MG63 (cell line): ENCODE measurements around the gene ANAPC4. TPM values are rescaled to one million over a fixed set of nuclear protein-coding genes. Genes with fewer than 3 reads are reported as not detected.
A peak's percentile ranks its signal among the peaks of the same experiment; 100 is the strongest.

Source experiments
- DNase-seq: peaks from one replicate; pipeline ENCODE4 v3.0.0-alpha.2; 2020
- H3K27me3 ChIP-seq: fragments of 250-450 bp; sonication (Bioruptor Pico); 2 replicates; pipeline ENCODE4 v1.5.1; 2020; ENCODE audit warnings: mild to moderate bottlenecking, moderate library complexity
- H3K36me3 ChIP-seq: fragments of 250-450 bp; sonication (Bioruptor Pico); 2 replicates; pipeline ENCODE4 v1.5.1; 2020; ENCODE audit warnings: mild to moderate bottlenecking, moderate library complexity
- H3K4me3 ChIP-seq: fragments of 250-450 bp; sonication (Bioruptor Pico); 2 replicates; pipeline ENCODE4 v1.5.1; 2020; ENCODE audit warnings: mild to moderate bottlenecking, moderate library complexity
- H3K9me3 ChIP-seq: fragments of 250-450 bp; sonication (Bioruptor Pico); 2 replicates; pipeline ENCODE4 v1.5.1; 2020; ENCODE audit warnings: mild to moderate bottlenecking, moderate library complexity
- total RNA-seq: library from RNA; depleted of rRNA; stranded (reverse); fragments of >200 nt; shearing (Covaris generic); gene quantifications from 2 replicates; pipeline ENCODE4 v1.2.3, GENCODE V29; 2014; ENCODE audit warnings: low replicate concordance; rRNA removed

The ANAPC4 gene
- total RNA-seq, 1 experiment from 2014 or later, result 13.4 TPM

GRCh38 chr4:25448379-25449109 lies 71.5 kb downstream of the ANAPC4 start:
- Histone ChIP-seq H3K36me3 (no peaks in the 10 kb centered on the region), H3K9me3 (no peaks in the 10 kb centered on the region), H3K4me3 (no peak overlapping the region), H3K27me3 (no peaks in the 10 kb centered on the region)
- DNase-seq, result peak; percentile 15

DNA sequence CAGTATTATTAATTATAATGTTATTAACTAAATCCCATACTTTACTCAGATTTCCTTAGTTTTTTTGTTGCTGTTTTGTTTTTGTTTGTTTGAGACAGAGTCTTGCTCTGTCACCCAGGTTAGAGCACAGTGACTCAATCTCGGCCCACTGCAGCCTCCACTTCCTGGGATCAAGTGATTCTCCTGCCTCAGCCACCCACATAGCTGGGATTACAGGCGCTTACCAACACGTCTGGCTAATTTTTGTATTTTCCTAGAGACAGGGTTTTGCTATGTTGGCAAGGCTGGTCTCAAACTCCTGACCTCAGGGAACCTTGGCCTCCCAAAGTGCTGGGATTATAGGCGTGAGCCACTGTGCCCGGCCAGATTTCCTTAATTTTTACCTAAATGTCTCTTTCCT lies 72.2 kb downstream of the ANAPC4 start:
- H3K36me3 ChIP-seq, result no peaks in the 10 kb centered on the region
- no peak overlapping the region for H3K4me3 ChIP-seq
- DNase-seq, result peak; percentile 35
- no peaks in the 10 kb centered on the region for H3K9me3 ChIP-seq
- no peaks in the 10 kb centered on the region for H3K27me3 ChIP-seq

GRCh38 chr4:25449688-25450087 lies 72.6 kb downstream of the ANAPC4 start:
- Histone ChIP-seq H3K4me3 (no peak overlapping the region), H3K27me3 (no peaks in the 10 kb centered on the region), H3K9me3 (no peaks in the 10 kb centered on the region), H3K36me3 (no peaks in the 10 kb centered on the region)
- DNase-seq, result no peak

GRCh38 chr4:25450491-25450901 lies 73.4 kb downstream of the ANAPC4 start:
- H3K36me3 ChIP-seq, result no peaks in the 10 kb centered on the region
- H3K27me3 ChIP-seq, result no peaks in the 10 kb centered on the region
- no peaks in the 10 kb centered on the region for H3K9me3 ChIP-seq
- no peak overlapping the region for H3K4me3 ChIP-seq
- peak; percentile 4 for DNase-seq

GRCh38 chr4:25451676-25452075 lies 74.6 kb downstream of the ANAPC4 start:
- no peak overlapping the region for H3K4me3 ChIP-seq
- H3K9me3 ChIP-seq, result no peaks in the 10 kb centered on the region
- no peaks in the 10 kb centered on the region for H3K27me3 ChIP-seq
- no peak for DNase-seq
- H3K36me3 ChIP-seq, result no peaks in the 10 kb centered on the region

DNA sequence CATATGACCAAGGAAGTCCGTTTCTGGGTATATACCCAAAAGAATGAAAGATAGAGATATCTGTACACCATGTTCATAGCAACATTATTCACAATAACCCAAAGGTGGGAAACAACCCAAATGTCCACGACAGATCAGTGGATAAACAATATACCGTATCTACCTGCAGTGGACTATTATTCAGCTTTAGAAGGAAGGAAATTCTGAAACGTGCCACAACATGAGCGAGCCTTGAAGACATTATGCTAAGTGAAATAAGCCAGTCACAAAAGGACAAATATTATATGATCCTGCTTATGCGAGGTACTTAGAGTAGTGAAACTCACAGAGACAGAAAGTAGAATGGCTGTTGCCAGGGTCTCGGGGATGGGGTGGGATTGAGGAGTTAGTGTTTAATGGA lies 75.0 kb downstream of the ANAPC4 start:
- Histone ChIP-seq H3K27me3 (no peaks in the 10 kb centered on the region), H3K4me3 (no peak overlapping the region), H3K9me3 (no peaks in the 10 kb centered on the region)

DNA sequence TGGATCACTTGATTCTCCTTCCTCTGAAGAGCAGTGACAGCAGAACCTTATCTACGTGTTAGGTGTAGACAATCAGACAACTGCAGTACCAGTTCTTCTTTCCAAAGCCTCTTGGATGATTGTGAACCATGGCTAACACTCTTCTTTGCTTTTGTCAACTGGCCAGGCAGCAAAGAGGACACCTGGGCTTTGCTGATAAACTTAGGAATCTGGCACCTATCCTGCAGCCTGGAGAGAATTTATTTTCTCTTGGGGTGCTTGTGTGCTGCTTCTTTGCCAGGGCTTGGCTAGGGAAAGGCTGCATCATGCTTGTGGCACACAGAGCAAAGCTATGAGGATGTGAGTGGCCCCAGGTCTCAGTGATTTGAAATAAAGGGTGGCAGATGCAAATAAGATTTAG lies 77.4 kb downstream of the ANAPC4 start:
- Histone ChIP-seq H3K36me3 (no peaks in the 10 kb centered on the region), H3K27me3 (no peaks in the 10 kb centered on the region), H3K9me3 (no peaks in the 10 kb centered on the region), H3K4me3 (no peak overlapping the region)
- peak; percentile 12 for DNase-seq

More for the DNA sequence above, 75.0 kb downstream of the ANAPC4 start:
- no peak for DNase-seq
- no peaks in the 10 kb centered on the region for H3K36me3 ChIP-seq

DNA sequence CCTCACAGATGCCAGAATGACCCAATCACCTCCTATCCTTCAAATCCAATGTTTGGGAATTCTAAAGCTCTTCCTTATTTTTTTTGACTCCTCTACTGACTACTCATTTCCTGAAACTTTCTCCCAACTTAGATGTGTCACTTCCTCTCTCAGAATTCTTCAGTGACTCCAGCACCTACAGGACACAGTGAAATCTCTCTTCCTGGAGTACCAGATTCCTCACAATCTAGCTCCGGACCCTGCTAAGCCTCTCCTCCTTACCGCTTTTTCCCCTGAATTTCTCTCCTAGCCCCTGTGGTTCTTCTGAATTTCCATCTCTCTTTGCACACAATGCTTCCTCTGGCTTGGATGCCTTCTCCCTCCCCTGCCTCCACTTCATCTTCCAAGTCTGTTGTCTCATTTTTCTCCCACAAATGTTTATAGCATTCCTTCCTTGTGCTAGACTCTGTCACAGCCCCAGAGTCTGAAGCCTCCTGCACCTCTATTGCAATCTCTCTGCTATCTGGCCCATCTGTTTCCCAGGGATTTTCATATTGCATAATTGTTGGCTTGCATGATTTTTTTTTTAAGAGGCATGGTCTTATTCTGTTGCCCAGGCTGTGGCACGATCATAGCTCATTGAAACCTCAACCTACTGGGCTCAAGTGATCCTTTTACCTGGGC lies 80.1 kb downstream of the ANAPC4 start:
- H3K9me3 ChIP-seq, result no peaks in the 10 kb centered on the region
- H3K4me3 ChIP-seq, result no peak overlapping the region
- H3K36me3 ChIP-seq, result no peaks in the 10 kb centered on the region
- peak; percentile 22 for DNase-seq
- H3K27me3 ChIP-seq, result no peaks in the 10 kb centered on the region

DNA sequence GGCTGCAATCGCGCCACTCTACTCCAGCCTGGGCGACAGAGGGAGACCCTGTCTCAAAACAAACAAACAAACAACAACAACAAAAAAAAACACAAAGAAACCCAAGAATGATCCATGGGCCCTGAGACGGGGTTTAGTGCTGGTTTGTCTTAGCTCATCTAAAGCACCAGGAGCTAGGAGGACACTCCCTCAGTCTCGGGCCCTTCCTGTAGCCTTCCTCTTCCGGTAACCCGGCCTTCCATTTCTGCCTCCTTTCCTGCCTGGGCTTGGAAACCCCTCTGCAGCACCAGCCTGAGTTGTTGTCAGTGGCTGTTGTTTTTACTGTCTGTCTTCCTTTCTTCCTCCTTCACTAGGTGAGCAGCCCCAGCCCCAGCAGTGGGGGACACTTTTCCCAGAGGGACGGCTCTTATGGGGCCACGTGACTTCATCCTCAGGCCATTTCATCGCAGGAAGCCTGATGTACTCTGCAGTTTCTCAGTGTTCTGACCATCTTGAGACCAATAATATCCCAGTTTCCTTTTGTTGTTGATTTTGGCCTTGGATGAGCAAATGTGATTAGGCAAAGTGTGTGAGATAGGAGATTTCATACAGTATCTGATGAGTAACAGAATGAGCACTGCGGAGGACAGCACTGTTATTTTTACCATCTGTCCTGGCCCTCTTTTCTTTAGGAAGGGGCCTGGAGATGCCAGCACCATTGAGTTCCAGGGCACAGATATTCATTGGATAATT lies 90.1 kb downstream of the ANAPC4 start:
- Histone ChIP-seq H3K4me3 (no peak overlapping the region), H3K36me3 (no peaks in the 10 kb centered on the region), H3K27me3 (no peaks in the 10 kb centered on the region), H3K9me3 (no peaks in the 10 kb centered on the region)
- DNase-seq, result no peak

DNA sequence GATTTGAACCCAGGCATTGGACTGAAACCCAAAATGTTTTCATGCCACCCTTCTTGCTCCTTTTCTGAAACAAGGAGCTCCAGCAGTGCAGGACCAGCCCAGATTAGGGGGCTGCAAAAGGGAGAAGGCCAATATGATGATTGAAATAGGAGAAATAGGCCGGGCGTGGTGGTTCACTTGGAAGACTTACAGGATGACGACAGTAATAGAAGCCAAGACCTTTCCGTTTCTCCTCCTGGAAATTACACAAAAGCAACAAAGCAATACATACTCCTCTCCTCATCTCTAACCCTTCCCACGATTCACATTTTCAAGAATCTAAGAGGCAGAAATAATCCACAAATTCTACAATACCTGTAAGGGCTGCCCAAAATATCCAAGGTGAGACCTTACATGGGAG lies 90.8 kb downstream of the ANAPC4 start:
- no peak for DNase-seq

More for the DNA sequence above, 90.8 kb downstream of the ANAPC4 start:
- H3K4me3 ChIP-seq, result no peak overlapping the region
- H3K36me3 ChIP-seq, result no peaks in the 10 kb centered on the region
- H3K27me3 ChIP-seq, result no peaks in the 10 kb centered on the region
- H3K9me3 ChIP-seq, result no peaks in the 10 kb centered on the region

Other genes starting within 250 kb of the ANAPC4 start
- 3.0 and 3.6 TPM in 2 replicates for gene SEPSECS, start 216.8 kb upstream of the ANAPC4 start, total RNA-seq
- 22.2 and 43.3 TPM in 2 replicates for gene PI4K2B, start 143.2 kb upstream of the ANAPC4 start, total RNA-seq
- 6.7 and 10.9 TPM in 2 replicates for gene ZCCHC4, start 64.5 kb upstream of the ANAPC4 start, total RNA-seq